ENCODE measurements around the gene SEMA3B.
"Not testable (repeated sequence)": the region's sequence is repeated elsewhere in the genome, so short reads cannot be mapped to it uniquely, and the experiment has no call there.

Gene SEMA3B

DNA sequence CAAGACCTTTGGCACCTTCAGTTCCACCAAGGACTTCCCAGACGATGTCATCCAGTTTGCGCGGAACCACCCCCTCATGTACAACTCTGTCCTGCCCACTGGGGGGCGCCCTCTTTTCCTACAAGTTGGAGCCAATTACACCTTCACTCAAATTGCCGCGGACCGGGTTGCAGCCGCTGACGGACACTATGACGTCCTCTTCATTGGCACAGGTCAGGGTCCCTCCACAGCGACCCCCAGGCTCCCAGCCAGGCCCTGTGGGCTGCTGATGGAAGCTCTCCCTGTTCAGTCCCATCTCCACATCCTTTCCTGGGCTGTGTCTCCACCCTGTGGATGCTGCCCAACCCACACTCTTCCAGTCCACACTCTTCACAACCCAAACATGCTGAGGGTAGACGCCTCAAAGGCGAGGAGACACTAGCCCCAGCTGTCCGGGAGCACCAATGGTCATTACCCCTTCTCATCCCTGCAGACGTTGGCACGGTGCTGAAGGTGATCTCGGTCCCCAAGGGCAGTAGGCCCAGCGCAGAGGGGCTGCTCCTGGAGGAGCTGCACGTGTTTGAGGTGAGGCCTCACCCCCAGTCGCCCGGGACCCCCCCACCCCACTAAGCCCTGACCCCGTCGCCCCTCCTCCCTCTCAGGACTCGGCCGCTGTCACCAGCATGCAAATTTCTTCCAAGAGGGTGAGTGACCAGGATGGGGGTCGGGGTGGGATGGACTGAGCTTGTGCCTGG lies 5.6 kb downstream of the SEMA3B start:
- peak; percentile 54 for DNase-seq

- DNase-seq = no peak
Measured at GRCh38 chr3:50275141-50275995, 6.4 kb downstream of the SEMA3B start.

DNA sequence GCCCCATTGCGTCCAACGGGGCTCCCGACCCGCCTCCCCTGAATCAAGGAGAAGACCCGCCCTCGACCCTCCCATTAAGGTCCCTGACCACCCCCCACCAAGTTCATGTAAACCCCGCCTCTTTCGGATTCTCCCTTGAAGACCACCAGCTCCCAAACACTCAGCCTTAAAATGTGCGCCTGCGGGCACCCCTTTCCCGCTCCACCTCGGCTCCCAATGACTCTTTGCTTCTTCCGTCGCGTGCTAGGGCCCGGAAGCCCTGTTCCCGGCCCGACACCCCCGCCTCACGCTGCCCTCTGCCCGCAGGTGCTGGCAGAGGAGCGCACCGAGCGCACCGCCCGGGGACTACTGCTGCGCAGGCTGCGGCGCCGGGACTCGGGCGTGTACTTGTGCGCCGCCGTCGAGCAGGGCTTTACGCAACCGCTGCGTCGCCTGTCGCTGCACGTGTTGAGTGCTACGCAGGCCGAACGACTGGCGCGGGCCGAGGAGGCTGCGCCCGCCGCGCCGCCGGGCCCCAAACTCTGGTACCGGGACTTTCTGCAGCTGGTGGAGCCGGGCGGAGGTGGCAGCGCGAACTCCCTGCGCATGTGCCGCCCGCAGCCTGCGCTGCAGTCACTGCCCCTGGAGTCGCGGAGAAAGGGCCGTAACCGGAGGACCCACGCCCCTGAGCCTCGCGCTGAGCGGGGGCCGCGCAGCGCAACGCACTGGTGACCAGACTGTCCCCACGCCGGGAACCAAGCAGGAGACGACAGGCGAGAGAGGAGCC lies 7.2 kb downstream of the SEMA3B start:
- DNase-seq = no peak

DNA sequence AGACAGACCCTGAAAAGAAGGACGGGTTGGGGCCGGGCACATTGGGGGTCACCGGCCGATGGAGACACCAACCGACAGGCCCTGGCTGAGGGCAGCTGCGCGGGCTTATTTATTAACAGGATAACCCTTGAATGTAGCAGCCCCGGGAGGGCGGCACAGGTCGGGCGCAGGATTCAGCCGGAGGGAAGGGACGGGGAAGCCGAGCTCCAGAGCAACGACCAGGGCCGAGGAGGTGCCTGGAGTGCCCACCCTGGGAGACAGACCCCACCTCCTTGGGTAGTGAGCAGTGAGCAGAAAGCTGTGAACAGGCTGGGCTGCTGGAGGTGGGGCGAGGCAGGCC lies 7.8 kb downstream of the SEMA3B start:
- DNase-seq = no peak

DNA sequence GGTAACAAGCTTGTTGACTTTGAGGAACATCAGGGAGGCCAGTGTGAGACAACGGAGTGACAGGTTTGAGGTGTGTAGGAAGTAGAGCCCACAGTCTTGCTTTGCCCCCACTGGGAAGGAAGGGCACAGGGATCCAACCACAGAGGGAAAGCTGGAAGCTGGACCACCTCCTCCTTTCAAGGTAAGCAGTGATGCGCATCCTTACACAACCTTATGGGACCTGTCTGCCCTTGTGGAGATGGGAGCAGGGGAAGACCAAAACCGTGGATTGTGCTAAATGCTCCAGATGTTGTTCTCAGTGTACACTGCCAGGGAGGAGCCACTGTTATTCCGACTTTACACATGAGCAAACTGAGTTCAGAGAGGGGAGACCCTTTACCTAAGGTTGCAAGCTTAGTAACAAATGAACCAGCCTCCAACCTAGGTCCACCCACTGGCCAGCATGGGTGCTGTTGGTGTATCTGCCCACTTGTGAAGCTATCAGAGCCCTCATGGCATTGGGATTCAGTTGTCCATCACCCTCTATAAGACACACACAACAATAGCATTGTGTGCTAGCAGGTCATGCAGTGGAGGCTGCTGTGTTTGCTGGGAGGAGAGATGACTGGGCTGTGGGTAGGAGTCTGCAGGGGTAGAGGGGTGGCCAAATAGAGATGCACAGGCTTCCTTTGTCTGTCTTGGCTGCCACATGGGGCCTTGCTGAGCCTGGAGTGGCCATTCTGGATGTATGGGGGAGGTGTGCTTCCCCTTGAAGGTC lies 9.4 kb downstream of the SEMA3B start:
- no peak for DNase-seq

DNA sequence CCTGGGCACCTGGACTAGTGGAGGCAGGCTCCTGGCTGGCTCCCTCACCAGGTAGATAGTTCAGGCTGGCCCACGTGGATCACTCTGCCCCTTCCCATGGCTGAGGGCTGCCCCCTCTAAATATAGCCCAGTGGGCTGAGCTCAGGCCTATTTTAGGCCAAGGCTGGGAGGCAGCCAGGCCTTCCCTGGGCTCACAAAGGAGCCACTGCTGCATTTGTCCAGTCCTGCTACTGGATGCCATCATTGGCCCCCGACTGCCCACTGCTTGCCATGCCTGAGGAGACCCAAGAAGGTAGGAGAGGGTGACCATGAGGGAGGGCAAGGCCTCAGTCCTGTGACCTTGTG lies 9.9 kb downstream of the SEMA3B start, which contains the start of gene LSMEM2:
Gene LSMEM2, plus strand, starts transcription at position 208 of the 345 bp plus-strand sequence. Its CDS starts 27 bp downstream, at position 235.
- no peak for DNase-seq

DNA sequence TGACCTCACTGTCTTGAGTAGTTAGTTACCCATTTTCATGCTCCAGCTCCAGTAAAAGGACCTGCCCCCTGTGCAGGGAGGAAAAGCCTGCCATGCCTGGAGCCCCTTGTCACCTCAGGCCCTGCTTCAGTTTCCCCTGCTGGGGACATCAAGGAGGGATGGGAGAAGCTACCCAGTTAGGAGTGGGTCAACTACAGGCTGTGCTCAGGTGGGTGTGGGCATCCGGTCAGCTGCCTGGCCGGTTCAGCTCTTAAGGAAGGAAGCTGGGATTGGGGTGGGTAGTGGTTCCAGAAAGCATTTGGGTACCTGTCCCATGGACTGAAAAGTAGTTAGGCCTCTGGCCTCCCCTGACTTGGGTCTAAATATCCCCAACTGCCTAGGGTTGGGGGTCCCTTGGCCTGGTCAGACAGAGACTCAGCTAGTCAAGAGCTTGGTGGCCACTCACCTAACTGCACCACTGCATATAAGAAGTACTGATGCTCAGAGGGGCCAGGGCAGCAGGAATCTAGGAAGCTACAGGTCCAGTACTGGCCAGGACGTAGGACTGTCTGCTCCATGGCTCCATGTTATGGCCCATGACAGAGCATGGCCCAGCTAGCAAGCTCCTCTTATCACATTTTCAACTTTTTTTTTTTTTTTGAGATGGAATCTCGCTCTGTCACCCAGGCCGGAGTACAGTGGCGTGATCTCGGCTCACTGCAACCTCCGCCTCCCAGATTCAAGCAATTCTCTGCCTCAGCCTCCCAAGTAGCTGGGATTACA lies 10.5 kb downstream of the SEMA3B start:
- no peak for DNase-seq

DNA sequence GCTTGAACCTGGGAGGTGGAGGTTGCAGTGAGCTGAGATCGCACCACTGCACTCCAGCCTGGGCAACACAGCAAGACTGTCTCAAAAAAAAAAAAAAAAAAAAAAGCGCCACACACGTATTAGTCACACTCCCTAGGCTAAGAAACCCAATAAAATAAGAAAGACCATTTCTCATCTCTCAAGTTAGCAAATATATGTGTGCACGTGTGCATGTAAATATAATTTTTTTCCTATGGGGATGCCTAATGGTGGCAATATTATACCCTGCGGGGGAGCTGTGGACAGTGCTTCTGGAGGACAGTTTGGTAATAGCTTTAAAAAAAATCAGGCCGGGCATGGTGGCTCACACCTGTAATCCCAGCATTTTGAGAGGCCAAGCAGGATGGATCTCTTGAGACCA lies 15.2 kb downstream of the SEMA3B start:
- DNase-seq = not testable (repeated sequence)

DNA sequence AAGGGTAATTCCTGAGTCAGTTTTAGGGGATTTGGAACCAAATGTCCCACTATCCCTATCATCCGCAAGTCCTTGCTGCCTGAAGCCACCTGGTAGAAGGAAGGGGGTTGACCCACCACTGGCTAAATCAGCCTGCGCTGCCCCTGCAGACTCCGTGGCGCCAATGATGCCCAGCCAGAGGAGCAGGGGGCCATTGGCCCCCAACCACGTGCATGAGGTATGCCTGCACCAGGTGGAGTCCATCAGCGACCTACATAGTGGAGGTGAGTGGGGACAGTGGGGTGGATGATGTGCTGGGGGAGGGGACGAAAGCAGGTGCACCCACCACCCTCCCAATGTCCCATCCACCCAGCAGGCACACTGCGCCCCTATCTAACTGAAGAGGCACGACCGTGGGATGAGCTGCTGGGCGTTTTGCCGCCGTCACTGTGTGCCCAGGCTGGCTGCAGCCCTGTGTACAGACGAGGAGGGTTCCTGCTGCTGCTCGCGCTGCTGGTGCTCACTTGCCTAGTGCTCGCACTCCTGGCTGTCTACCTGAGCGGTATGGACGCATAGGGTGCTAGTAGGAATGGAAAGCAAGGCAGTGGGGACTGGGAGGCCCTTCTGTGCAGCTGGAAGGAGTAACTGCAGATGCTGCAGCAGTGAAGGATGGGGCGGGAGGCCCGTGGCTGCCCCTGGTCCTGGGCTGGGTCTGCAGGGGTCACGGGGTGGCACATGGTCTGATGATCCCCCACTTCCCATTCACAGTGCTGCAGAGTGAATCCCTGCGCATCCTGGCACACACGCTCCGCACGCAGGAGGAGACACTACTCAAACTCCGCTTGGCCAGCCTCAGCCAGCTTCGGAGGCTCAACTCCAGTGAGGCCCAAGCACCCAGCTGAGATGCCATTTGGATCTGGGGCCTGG lies 17.6 kb downstream of the SEMA3B start:
- DNase-seq = no peak

DNA sequence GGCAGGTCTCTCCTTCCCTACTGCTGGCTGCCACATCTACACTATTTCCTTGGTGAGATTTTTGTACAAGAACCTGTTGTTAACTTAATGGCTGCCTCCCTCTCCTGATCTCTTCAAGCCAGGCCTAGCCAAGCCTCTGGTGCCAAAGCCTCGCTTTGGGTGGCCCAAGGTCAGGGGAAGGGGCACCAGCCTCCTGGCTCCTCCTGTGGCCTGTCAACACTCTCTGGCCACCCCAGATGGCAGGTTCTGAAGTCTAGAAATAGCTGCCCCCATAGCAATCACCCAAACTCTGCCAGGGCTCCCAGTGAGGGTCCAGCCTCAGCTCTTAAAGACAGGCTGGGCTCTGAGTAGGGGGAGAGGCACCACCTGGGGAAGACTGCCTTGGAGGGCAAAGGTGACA lies 18.3 kb downstream of the SEMA3B start:
- no peak for DNase-seq

- no peak for DNase-seq
Measured at GRCh38 chr3:50288387-50289007, 19.6 kb downstream of the SEMA3B start.

GRCh38 chr3:50289130-50289529 lies 20.2 kb downstream of the SEMA3B start:
- no peak for DNase-seq

DNA sequence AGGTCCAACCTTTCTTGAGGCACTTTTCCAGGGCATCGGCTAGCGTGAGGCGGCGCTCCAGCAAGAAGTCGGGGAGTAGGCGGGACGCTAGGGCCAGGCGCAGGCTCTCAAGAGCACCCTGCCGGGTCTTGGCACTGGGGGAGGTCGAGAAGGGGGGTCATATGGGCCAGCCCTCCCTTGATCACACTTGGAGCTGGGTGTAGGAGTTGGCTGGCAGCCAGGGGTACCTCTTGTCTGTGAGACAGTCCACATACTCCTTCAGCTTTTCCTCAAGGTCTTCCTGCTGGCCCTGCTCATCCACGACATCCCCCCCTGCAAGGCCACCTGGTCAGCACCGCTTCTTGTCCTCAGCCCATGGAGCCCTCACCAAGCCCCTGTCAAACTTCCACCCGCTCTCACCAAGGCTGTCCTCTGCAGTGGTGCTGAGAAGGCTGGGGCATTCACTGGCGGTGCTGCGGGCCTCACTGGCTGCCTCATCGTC lies 21.3 kb downstream of the SEMA3B start:
- no peak for DNase-seq

DNA sequence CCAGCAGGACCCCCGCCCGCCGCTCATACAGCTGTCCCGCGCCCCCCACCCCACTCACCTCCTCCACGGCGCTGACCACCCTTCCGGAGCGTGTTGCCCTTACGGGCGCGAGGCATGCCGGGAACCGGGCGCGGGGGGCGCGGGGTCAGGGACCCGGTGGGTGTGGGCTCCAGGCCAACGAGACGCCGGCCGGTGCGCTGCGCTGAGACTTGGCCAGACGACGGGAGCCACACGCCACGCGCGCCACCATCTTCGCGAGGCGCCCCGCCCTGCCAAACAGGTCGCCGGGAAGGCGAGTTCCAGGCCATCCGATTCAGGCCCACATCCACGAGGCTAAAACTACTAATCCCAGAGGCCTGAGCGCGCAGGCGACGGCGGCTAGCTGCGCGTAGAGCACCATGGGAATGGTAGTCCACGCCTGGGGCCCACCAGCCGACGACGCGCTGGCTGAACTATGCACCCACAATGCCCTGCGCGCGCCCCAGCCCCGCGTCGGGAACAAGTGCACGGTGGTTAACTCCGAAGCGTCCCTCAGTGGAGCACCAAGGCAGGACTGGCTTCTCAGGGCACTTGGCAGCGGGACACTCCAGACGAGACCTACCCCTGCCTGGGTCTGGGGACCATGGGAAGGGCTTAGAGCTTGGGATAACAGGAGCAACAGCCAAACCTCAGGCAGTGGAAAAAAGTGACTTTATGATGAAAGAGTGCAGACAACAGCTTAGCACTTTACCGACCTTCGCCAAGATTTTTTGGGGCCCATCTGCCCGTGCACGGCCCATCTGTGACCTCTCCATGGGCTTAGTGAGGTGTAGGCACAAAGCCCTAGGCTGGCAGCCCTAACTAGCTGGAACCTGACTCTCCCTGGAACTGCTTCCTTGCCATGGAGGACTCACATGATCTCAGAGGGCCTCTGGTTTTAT lies 23.5 kb downstream of the SEMA3B start, which contains the start of gene IFRD2:
Gene IFRD2, minus strand, starts transcription at position 271 of the 920 bp plus-strand sequence. Its CDS starts 155 bp downstream, at position 116.
- peak; percentile 93 for DNase-seq

DNA sequence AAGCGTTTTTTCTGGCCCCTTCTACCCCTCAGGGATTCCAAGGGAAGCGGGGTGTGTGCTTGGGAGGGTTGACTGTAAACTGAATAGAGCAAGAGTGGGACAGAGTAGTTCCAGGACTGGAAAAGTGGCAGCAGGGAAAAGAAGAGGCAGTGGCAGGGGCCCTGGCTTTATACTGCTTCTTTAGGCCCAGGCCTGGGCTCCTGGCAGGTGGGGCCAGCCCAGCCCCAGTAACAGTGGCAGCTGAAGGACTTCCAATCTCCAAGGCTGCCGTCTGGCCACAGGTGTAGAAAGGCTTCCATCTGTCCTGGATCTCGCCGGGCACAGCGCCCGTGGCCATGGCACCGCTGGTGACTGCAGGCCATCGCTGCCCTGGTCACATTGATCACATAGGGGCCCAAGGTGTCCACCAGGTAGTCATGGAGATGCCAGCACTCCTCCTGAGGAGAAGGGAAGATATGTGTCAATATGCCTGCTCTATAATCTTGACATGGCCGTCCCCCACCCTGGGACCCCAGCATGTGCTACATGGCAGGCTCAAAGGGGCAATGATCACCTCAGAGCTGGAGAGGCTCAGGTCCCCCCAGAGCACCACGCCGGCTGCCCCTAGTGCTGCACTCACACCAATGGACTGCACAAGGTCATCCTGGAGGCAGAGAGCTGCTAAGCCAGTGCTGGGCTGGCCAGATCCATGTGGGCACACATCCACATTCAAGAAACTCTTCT lies 24.3 kb downstream of the SEMA3B start:
- no peak for DNase-seq

GRCh38 chr3:50294089-50294488 lies 25.1 kb downstream of the SEMA3B start:
- no peak for DNase-seq

GRCh38 chr3:50294492-50295403 lies 25.8 kb downstream of the SEMA3B start:
- no peak for DNase-seq

All from activated effector memory CD4-positive, alpha-beta T cell treated with Interleukin-2 at 50 U/mL for 16 hours (primary cell).